IgD-negative memory B cell (primary cell): ENCODE measurements around the gene SH3TC2. TPM values are rescaled to one million over a fixed set of nuclear protein-coding genes. Genes with fewer than 3 reads are reported as not detected.
A peak's percentile ranks its signal among the peaks of the same experiment; 100 is the strongest.

Source experiments
- H3K27ac Mint-ChIP-seq, 3 donors: one replicate each; pipeline ENCODE4 v1.8.0; 2020 to 2022; ENCODE audit warnings: mild to moderate bottlenecking in 3 of 3, mixed read lengths in 3 of 3, moderate library complexity in 1 of 3
- H3K27me3 Mint-ChIP-seq: one replicate; pipeline ENCODE4 v1.8.0; 2021; ENCODE audit warnings: mixed read lengths
- H3K36me3 Mint-ChIP-seq: one replicate; pipeline ENCODE4 v1.8.0; 2020; ENCODE audit warnings: mild to moderate bottlenecking, mixed read lengths
- H3K4me1 Mint-ChIP-seq, 3 donors: one replicate each; pipeline ENCODE4 v1.8.0; 2020 to 2022; ENCODE audit warnings: mixed read lengths in 3 of 3, mild to moderate bottlenecking in 1 of 3
- H3K4me3 Mint-ChIP-seq, 4 donors: one replicate each; pipeline ENCODE4 v1.8.0; 2020 to 2022; ENCODE audit warnings: mild to moderate bottlenecking in 4 of 4, mixed read lengths in 4 of 4, moderate library complexity in 3 of 4
- H3K9me3 Mint-ChIP-seq, 3 donors: one replicate each; pipeline ENCODE4 v1.8.0; 2020 to 2021; ENCODE audit warnings: mixed read lengths in 3 of 3, mild to moderate bottlenecking in 1 of 3
- polyA plus RNA-seq: library from polyadenylated mRNA; unstranded; fragments of 300-500 nt; fragmentation: Illumina TruSeq; gene quantifications from one replicate; pipeline ENCODE4 v1.2.3, GENCODE V29; 2021

The SH3TC2 gene
- polyA plus RNA-seq, 1 donor from 2014 or later = not detected

- H3K9me3 Mint-ChIP-seq = peaks cover 0 to under 1% (median 0%) of the 10 kb centered on the region in 3 donors
- no peaks in the 10 kb centered on the region for H3K27me3 Mint-ChIP-seq
- no peak overlapping the region for H3K4me3 Mint-ChIP-seq
- H3K4me1 Mint-ChIP-seq = no peaks in the 10 kb centered on the region
- H3K36me3 Mint-ChIP-seq = no peaks in the 10 kb centered on the region
- H3K27ac Mint-ChIP-seq = no peak overlapping the region
These were observed 35.2 kb downstream of the SH3TC2 start for GRCh38 chr5:149027636-149028035.

GRCh38 chr5:149024943-149025342, 37.9 kb downstream of the SH3TC2 start:
- Mint-ChIP-seq H3K36me3 (no peaks in the 10 kb centered on the region), H3K4me3 (no peak overlapping the region), H3K4me1 (no peaks in the 10 kb centered on the region), H3K27me3 (peaks cover 1% of the 10 kb centered on the region), H3K9me3 (peaks cover 0 to 3% (median 2%) of the 10 kb centered on the region in 3 donors), H3K27ac (no peak overlapping the region)

DNA sequence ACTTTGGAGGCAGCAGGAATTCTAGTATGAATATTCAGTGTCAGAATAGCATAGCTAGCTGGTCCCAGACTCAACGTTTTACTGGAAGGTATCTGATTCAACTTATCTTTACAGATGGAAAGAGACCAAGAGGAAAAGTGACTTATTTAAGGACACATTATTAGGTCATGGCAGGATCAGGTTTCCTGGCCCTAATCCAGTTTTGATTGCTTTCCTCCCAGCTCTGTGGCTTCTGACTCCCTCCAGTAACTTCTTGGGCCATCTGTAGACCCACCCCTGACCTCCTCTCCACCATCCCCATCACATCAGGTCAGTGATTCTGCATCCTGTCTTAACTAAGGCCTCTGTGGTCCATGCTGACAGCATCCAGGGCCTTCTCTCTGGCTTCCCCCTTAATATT, 38.4 kb downstream of the SH3TC2 start:
- H3K9me3 Mint-ChIP-seq = peaks cover 0 to 3% (median 2%) of the 10 kb centered on the region in 3 donors
- no peaks in the 10 kb centered on the region for H3K36me3 Mint-ChIP-seq
- H3K27ac Mint-ChIP-seq = no peak overlapping the region
- no peak overlapping the region for H3K4me3 Mint-ChIP-seq
- peaks cover 3% of the 10 kb centered on the region for H3K27me3 Mint-ChIP-seq
- no peaks in the 10 kb centered on the region for H3K4me1 Mint-ChIP-seq

GRCh38 chr5:149022200-149022599, 40.7 kb downstream of the SH3TC2 start:
- Mint-ChIP-seq H3K9me3 (peaks cover 0 to 3% (median 2%) of the 10 kb centered on the region in 3 donors), H3K27ac (no peak overlapping the region), H3K4me3 (no peak overlapping the region), H3K36me3 (no peaks in the 10 kb centered on the region), H3K27me3 (peaks cover 12% of the 10 kb centered on the region), H3K4me1 (no peaks in the 10 kb centered on the region)

DNA sequence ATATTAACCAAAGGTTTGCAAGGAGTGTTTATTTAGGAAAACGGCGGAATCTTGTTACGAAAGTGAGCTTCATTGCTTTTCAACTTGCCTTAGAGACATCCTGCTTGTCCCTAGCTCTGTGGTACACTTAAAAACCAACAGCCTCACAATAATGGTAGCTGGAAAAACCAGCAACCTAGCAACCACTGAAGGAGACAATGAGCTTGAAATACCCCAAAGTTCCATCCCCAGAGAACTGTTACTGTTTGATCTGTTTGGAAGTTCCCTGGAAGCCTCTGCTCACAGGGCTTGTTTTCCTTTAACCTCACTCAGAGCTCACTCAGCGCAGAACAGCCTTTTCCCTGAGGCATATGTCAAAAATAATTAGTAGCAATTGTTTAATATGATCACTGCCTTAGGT, 43.2 kb downstream of the SH3TC2 start:
- Mint-ChIP-seq H3K9me3 (peaks cover 0 to 3% (median 2%) of the 10 kb centered on the region in 3 donors), H3K4me3 (no peak overlapping the region), H3K27ac (no peak overlapping the region), H3K27me3 (peaks cover 12% of the 10 kb centered on the region), H3K36me3 (no peaks in the 10 kb centered on the region), H3K4me1 (no peaks in the 10 kb centered on the region)

- Mint-ChIP-seq H3K27me3 (peaks cover 12% of the 10 kb centered on the region), H3K27ac (no peak overlapping the region), H3K4me3 (no peak overlapping the region)
These were observed 43.9 kb downstream of the SH3TC2 start for GRCh38 chr5:149018909-149019443.

GRCh38 chr5:149017636-149018035, 45.2 kb downstream of the SH3TC2 start:
- Mint-ChIP-seq H3K9me3 (peaks cover 0 to 3% (median 1%) of the 10 kb centered on the region in 3 donors), H3K27me3 (peaks cover 12% of the 10 kb centered on the region), H3K36me3 (no peaks in the 10 kb centered on the region), H3K27ac (no peak overlapping the region), H3K4me3 (no peak overlapping the region), H3K4me1 (no peaks in the 10 kb centered on the region)

More at GRCh38 chr5:149018909-149019443, 43.9 kb downstream of the SH3TC2 start:
- Mint-ChIP-seq H3K9me3 (peaks cover 0 to 3% (median 2%) of the 10 kb centered on the region in 3 donors), H3K4me1 (no peaks in the 10 kb centered on the region), H3K36me3 (no peaks in the 10 kb centered on the region)

- H3K4me1 Mint-ChIP-seq = no peaks in the 10 kb centered on the region
These were observed 47.3 kb downstream of the SH3TC2 start for GRCh38 chr5:149015561-149015960.

DNA sequence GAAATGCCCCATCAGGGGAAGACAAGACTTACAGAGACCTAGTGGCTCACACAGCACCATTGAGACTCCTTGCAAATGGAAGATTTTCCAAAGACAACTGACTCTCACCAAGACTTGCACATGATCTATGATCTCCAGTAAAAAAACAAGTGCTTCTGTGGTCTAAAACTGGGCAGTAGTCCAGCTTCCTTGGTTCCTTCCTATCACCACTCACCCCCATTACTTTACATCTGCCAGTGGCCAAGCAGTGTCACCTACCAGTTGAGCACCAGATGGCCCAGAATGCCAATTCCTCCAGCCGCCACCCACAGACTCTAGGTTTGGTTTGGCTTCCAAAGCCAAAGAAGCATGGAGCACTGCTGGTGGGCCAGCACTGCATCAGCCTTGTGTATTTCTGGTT, 47.7 kb downstream of the SH3TC2 start:
- Mint-ChIP-seq H3K4me3 (no peak overlapping the region), H3K4me1 (no peaks in the 10 kb centered on the region), H3K9me3 (no peaks in the 10 kb centered on the region), H3K36me3 (no peaks in the 10 kb centered on the region), H3K27ac (no peak overlapping the region), H3K27me3 (peaks cover 10% of the 10 kb centered on the region)

More at GRCh38 chr5:149015561-149015960, 47.3 kb downstream of the SH3TC2 start:
- H3K27ac Mint-ChIP-seq = peak overlapping the region in 1 of 3 donors; percentile 53
- H3K27me3 Mint-ChIP-seq = peaks cover 10% of the 10 kb centered on the region
- H3K9me3 Mint-ChIP-seq = no peaks in the 10 kb centered on the region
- H3K36me3 Mint-ChIP-seq = no peaks in the 10 kb centered on the region
- no peak overlapping the region for H3K4me3 Mint-ChIP-seq

DNA sequence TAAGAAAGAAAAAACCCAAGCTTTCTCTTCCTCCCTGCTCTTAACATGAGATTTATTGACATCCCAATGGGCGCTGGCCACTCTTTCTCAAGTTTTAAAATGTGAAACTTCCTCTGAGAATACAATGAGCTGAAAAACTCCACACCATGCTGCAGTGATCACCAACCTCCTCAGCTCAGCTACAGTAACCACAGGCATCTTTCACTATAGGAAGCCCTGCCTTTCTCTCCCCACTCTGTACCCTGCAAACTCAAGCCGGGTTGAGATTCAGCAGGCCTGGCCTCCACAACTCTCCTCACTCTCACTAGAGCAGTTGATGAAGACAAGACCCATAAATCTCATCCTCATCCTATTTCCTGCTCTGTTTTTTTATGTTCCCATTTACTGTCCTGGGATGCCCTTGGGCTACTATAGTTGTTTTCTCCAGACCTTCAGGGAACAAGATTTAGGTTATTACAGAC, 48.3 kb downstream of the SH3TC2 start:
- Mint-ChIP-seq H3K9me3 (no peaks in the 10 kb centered on the region), H3K4me3 (no peak overlapping the region), H3K4me1 (no peaks in the 10 kb centered on the region), H3K27me3 (peaks cover 9% of the 10 kb centered on the region), H3K27ac (no peak overlapping the region), H3K36me3 (no peaks in the 10 kb centered on the region)

GRCh38 chr5:149013796-149014195, 49.1 kb downstream of the SH3TC2 start:
- no peaks in the 10 kb centered on the region for H3K4me1 Mint-ChIP-seq
- no peak overlapping the region for H3K27ac Mint-ChIP-seq
- no peaks in the 10 kb centered on the region for H3K36me3 Mint-ChIP-seq
- no peaks in the 10 kb centered on the region for H3K9me3 Mint-ChIP-seq
- no peak overlapping the region for H3K4me3 Mint-ChIP-seq
- H3K27me3 Mint-ChIP-seq = peaks cover 5% of the 10 kb centered on the region

DNA sequence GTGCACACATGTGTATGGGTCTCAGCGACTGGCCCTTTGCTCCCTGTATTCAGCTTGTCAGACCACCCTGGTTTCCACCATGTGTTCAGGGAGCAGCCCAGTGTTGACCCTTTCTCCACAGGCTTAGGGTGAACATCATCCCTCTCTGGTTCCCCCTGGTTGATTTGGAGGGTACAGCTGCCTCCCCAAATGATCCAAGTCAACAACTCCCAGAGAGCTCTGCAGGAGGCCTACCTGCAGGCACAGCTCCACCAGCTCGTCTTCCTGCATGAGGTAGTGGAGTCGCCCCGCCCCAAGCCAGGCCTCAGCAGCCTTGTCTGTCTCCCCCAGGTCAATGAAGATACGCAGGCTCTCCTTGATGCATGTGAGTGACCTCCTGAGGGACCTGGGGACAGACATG, 50.5 kb downstream of the SH3TC2 start:
- Mint-ChIP-seq H3K4me3 (no peak overlapping the region), H3K4me1 (no peaks in the 10 kb centered on the region), H3K36me3 (no peaks in the 10 kb centered on the region), H3K27me3 (no peaks in the 10 kb centered on the region), H3K27ac (no peak overlapping the region), H3K9me3 (no peaks in the 10 kb centered on the region)

DNA sequence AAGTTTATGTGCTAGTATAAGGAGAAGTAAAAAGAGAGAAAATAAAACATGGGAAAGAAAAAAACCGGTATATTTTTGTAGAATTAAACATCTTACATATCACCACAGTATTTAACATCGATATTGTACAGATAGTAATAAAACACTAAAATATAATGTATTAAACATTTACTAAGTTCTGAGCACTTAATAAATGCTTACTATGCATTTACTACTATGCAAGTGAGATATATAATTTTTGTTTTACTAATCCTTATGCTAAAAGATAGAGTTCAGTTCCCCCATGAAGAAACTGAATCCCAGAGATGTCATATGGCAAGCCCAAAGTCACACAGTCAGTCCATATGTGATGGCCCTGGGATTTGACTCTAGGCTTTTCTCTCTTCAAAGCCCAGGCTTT, 51.1 kb downstream of the SH3TC2 start:
- Mint-ChIP-seq H3K4me1 (no peaks in the 10 kb centered on the region), H3K9me3 (no peaks in the 10 kb centered on the region), H3K27ac (no peak overlapping the region), H3K36me3 (no peaks in the 10 kb centered on the region), H3K27me3 (no peaks in the 10 kb centered on the region), H3K4me3 (no peak overlapping the region)

- Mint-ChIP-seq H3K4me1 (no peaks in the 10 kb centered on the region), H3K27ac (no peak overlapping the region), H3K9me3 (no peaks in the 10 kb centered on the region), H3K4me3 (no peak overlapping the region), H3K27me3 (no peaks in the 10 kb centered on the region), H3K36me3 (no peaks in the 10 kb centered on the region)
These were observed 51.8 kb downstream of the SH3TC2 start for GRCh38 chr5:149011084-149011483.

DNA sequence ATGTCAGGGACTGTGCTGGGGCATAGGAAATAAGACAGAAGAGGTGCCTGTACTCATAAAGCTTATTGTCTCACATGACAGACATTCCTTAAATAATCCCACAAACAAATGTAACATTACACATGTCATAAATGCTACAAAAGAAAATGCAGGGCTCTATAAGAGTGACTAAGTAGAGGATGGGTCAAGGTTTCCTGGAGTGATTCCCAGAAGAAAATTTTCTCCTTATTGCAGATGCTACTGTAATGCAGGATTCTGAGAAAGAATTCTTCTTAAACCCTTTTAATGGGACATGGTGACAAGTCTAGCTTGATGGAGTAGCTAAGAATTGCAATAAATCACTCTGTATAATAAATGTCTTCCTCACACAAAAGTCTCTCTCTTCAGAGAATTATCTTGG, 55.7 kb downstream of the SH3TC2 start:
- H3K27ac Mint-ChIP-seq = no peak overlapping the region
- H3K9me3 Mint-ChIP-seq = no peaks in the 10 kb centered on the region
- no peaks in the 10 kb centered on the region for H3K36me3 Mint-ChIP-seq
- H3K27me3 Mint-ChIP-seq = peaks cover 4% of the 10 kb centered on the region
- no peaks in the 10 kb centered on the region for H3K4me1 Mint-ChIP-seq
- H3K4me3 Mint-ChIP-seq = no peak overlapping the region

DNA sequence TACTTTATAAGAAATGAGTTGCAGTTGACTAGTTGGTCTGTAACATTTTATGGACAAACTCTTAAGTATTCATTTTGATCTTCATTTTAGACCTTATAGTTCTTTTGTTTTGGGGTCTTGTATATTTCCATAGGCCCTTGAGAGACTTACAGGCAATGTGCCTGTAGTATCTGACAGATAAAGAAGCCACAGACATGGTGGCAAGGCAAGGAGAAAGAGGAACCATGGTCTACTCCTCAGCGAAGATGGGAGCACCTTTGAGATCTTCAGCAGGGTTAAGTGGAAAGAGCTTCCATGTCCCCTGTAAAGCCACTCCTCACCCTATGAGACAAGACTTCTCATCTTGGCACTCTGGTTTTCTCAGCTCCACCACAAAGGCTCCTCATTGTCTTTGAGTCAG, 56.4 kb downstream of the SH3TC2 start:
- Mint-ChIP-seq H3K36me3 (no peaks in the 10 kb centered on the region), H3K9me3 (no peaks in the 10 kb centered on the region), H3K4me1 (no peaks in the 10 kb centered on the region), H3K27me3 (peaks cover 6% of the 10 kb centered on the region), H3K27ac (no peak overlapping the region), H3K4me3 (no peak overlapping the region)
